Tibial nerve (tissue), 4 donors: Measurements from ENCODE around the gene PAPOLG. TPM values are rescaled to one million over a fixed set of nuclear protein-coding genes. Genes with fewer than 3 reads are reported as not detected.

ENCODE experiments used
- DNase-seq, 2 donors: peaks; one replicate each; pipeline ENCODE4 v3.0.0-alpha.2; 2019; ENCODE audit warnings: low spot score in 2 of 2
- H3K27ac ChIP-seq, 4 donors: fragments of 200-600 bp; sonication (generic) in 3 of 4; one replicate each; pipeline ENCODE4 v1.5.1; 2017 to 2019; ENCODE audit warnings: mild to moderate bottlenecking in 1 of 4
- H3K27me3 ChIP-seq, 2 donors: fragments of 200-600 bp; sonication (generic) in 1 of 2; one replicate each; pipeline versions ENCODE4 v1.5.1 to v1.6.0; 2017 to 2019
- H3K36me3 ChIP-seq, 3 donors: fragments of 200-600 bp; sonication (generic); one replicate each; pipeline ENCODE4 v1.5.1; 2018 to 2019
- H3K4me1 ChIP-seq, 4 donors: fragments of 200-600 bp; sonication (generic) in 3 of 4; one replicate each; pipeline ENCODE4 v1.5.1; 2017 to 2019
- H3K4me3 ChIP-seq, 4 donors: fragments of 200-600 bp; sonication (generic) in 3 of 4; one replicate each; pipeline ENCODE4 v1.5.1; 2017 to 2019; ENCODE audit warnings: mild to moderate bottlenecking in 1 of 4, moderate library complexity in 1 of 4
- H3K9me3 ChIP-seq, 4 donors: fragments of 200-600 bp; sonication (generic) in 3 of 4; one replicate each; pipeline ENCODE4 v1.5.1; 2017 to 2019
- EP300 ChIP-seq, 2 donors: sonication (generic); formaldehyde crosslinking; IDR thresholded peaks; one replicate each; pipeline ENCODE4 v1.6.1; 2017; ENCODE audit warnings: antibody characterized with exemption in 2 of 2, mild to moderate bottlenecking in 1 of 2
- POLR2A ChIP-seq, 2 donors: fragments of 450-650 bp; IDR thresholded peaks; one replicate each; pipeline ENCODE4 v1.6.1; 2017; ENCODE audit warnings: antibody characterized with exemption in 2 of 2, mild to moderate bottlenecking in 2 of 2, moderate library complexity in 2 of 2
- WGBS, 2 donors: methylation state at CpG; one replicate each; pipeline ENCODE4 v1.1.5; 2018; 5-methylcytosine and 5-hydroxymethylcytosine counted together
- total RNA-seq, 4 donors: library from RNA; depleted of rRNA; stranded (reverse); fragments of >200 nt; gene quantifications; one replicate each; pipeline ENCODE4 v1.1.0, GENCODE V29; 2016
- TF ChIP-seq, protein P1 (sequence below), 5 experiments: fragments of 200-600 bp in 3 of 5; fragments of 450-650 bp in 2 of 5; sonication (generic) in 3 of 5; IDR thresholded peaks; one replicate each; pipeline ENCODE4 v1.5.1; 2016 to 2019; ENCODE audit warnings: antibody characterized with exemption in 5 of 5, mild to moderate bottlenecking in 3 of 5, moderate library complexity in 2 of 5

The PAPOLG gene
- total RNA-seq, 4 donors from 2014 or later = 12.9 to 18.4 (median 14.8) TPM

DNA sequence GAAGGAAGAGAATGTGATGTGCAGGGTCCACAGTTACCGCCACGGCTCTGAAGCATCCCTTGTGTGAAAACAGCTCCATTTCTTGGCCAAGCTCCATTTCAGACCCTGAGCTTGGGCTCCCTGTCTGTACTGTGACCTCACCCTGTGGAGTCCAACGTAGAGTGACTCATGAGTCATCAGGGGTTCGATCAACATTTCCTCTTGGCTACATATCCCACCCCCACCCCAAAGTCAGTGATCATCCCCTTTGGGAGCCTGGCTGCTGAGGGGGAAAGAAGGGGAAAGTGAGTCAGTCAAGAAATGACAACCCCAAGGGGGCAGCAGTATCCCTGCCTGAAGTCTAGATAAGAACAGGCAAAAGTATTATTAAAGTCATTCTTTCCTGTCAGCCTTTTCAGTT lies 62.2 kb downstream of the PAPOLG start:
- DNase-seq = no peak
- no peaks in the 10 kb centered on the region for H3K9me3 ChIP-seq
- no peak overlapping the region for H3K4me3 ChIP-seq
- no peaks in the 10 kb centered on the region for H3K36me3 ChIP-seq
- WGBS, 2 donors = 46 to 47% methylated on average over 4 of the region's 4 CpGs
- H3K27me3 ChIP-seq = no peaks in the 10 kb centered on the region
- H3K27ac ChIP-seq = no peak overlapping the region
- no peaks in the 10 kb centered on the region for H3K4me1 ChIP-seq
- no peak for TF ChIP-seq POLR2A (IDR thresholded peaks at IDR 0.05)
- TF ChIP-seq EP300 (IDR thresholded peaks at IDR 0.05) = no peak
- TF ChIP-seq, protein P1, sequence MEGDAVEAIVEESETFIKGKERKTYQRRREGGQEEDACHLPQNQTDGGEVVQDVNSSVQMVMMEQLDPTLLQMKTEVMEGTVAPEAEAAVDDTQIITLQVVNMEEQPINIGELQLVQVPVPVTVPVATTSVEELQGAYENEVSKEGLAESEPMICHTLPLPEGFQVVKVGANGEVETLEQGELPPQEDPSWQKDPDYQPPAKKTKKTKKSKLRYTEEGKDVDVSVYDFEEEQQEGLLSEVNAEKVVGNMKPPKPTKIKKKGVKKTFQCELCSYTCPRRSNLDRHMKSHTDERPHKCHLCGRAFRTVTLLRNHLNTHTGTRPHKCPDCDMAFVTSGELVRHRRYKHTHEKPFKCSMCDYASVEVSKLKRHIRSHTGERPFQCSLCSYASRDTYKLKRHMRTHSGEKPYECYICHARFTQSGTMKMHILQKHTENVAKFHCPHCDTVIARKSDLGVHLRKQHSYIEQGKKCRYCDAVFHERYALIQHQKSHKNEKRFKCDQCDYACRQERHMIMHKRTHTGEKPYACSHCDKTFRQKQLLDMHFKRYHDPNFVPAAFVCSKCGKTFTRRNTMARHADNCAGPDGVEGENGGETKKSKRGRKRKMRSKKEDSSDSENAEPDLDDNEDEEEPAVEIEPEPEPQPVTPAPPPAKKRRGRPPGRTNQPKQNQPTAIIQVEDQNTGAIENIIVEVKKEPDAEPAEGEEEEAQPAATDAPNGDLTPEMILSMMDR (IDR thresholded peaks at IDR 0.05) = no peak

DNA sequence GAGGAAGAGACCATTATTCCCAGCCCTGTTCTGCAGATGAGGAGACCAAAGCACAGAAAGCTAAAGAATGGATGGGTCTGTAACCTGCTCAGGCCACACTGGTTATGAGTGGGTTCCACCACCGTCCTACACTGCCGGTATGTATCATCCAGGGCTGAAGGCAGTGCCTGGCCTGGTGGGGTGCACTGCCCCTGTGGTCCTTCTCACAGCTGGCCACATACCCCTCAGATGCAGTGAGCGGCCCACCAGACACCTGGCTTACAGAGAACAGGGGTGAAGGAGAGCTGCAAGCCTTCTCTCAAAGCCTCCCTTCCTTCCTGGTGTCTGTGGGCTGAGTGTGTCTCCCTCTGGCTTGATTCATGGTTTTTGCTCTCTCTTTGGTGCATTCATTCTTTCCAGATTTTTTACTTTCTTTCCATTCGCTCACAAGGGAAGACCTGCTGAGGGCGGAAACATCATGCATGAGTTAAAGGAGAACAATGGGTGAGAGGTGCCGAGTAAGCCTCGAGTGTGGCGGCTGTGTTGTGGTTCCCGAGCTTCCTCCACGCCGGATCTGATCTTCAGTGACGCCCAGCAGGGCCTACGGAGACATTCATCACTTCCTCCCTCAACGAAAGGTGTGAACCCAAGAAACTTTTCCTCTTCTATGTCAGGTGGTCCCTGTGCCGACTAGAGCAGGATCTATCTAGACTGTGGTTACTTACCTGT lies 63.2 kb downstream of the PAPOLG start:
- 74 to 80% methylated on average over 15 of the region's 15 CpGs for WGBS, 2 donors
- Histone ChIP-seq H3K27me3 (no peaks in the 10 kb centered on the region), H3K36me3 (no peaks in the 10 kb centered on the region), H3K4me3 (no peak overlapping the region), H3K4me1 (no peaks in the 10 kb centered on the region), H3K27ac (peak overlapping the region in 1 of 4 donors; percentile 26), H3K9me3 (no peaks in the 10 kb centered on the region)
- TF ChIP-seq, protein P1 (IDR thresholded peaks at IDR 0.05) = no peak
- TF ChIP-seq EP300 (IDR thresholded peaks at IDR 0.05) (no peak), POLR2A (IDR thresholded peaks at IDR 0.05) (no peak)
- no peak for DNase-seq

DNA sequence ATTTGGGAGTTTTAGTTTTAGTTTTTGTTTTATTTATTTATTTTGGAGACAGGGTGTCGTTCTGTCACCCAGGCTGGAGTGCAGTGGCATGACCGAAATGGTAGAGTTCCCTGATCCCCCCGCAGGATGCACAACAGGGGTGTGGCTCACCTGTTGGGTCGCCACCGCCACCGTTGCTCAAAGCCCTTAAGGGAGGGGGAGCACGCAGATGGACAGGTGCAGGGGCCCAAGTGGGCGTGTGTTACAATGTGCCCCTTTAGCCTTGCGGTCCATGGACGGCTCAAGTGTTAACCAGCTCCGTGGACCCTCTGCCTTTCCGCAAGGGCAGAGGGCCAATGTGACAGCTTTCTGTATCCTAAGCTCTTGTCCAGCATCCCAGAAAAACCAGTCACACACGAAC lies 63.9 kb downstream of the PAPOLG start:
- WGBS, 2 donors = 86 to 90% methylated on average over 13 of the region's 13 CpGs
- H3K4me3 ChIP-seq = no peak overlapping the region
- H3K36me3 ChIP-seq = no peaks in the 10 kb centered on the region
- H3K27ac ChIP-seq = no peak overlapping the region
- no peaks in the 10 kb centered on the region for H3K4me1 ChIP-seq
- no peaks in the 10 kb centered on the region for H3K9me3 ChIP-seq
- no peak for DNase-seq
- TF ChIP-seq, protein P1 (IDR thresholded peaks at IDR 0.05) = no peak
- TF ChIP-seq POLR2A (IDR thresholded peaks at IDR 0.05) = no peak
- TF ChIP-seq EP300 (IDR thresholded peaks at IDR 0.05) = no peak
- no peaks in the 10 kb centered on the region for H3K27me3 ChIP-seq

DNA sequence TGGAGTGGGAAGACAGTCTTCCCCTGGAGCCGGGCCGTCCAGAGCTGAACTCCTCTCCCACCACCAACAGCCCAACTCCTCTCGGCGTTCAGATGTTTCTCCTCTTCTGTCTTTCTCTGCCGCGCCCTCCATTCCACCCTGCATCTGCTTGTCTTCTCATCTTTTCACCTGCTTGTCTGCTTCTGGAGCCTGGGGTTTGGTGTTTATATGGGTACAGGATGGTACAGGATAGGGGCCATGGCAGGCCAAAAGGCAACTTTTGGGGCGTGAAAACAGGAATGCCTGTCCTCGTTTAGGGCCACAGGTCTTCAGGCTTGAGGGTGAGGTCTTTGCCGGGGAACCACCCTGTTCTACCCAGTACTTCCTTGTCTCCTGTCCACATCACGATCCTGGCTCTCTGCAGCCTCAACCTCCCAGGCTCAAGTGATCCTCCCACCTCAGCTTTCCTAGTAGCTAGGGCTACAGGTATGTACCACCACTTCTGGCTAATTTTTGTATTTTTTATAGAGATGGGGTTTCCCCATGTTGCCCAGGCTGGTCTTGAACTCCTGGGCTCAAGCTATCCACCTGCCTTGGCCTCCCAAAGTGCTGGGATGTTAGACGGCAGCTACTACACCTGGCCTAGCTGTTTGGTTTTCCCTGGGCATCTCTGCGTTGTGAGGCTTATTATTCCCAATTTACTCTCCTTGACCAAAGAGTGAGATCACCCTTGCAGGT lies 64.5 kb downstream of the PAPOLG start:
- Histone ChIP-seq H3K4me1 (no peaks in the 10 kb centered on the region), H3K36me3 (no peaks in the 10 kb centered on the region), H3K27ac (no peak overlapping the region), H3K4me3 (no peak overlapping the region), H3K27me3 (no peaks in the 10 kb centered on the region), H3K9me3 (no peaks in the 10 kb centered on the region)
- TF ChIP-seq, protein P1 (IDR thresholded peaks at IDR 0.05) = no peak
- TF ChIP-seq EP300 (IDR thresholded peaks at IDR 0.05) (no peak), POLR2A (IDR thresholded peaks at IDR 0.05) (no peak)
- no peak for DNase-seq
- WGBS, 2 donors = 91 to 93% methylated on average over 12 of the region's 12 CpGs

DNA sequence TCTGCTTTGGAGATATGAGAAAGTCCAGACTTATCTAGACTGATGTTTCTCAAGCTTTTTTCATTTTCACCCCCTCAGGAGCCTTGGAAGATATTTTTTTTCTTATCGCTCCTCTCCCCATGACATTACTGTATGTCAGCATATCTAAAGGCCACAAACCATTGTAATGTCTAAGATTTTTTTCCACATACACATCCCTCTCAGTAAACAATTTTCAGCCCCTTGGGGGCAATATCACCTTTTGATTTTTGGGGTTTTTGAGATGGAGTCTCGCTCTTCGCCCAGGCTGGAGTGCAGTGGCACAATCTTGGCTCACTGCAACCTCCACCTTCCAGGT lies 65.0 kb downstream of the PAPOLG start:
- H3K4me1 ChIP-seq = no peaks in the 10 kb centered on the region
- WGBS, 2 donors = 93 to 95% methylated on average over 3 of the region's 3 CpGs
- TF ChIP-seq POLR2A (IDR thresholded peaks at IDR 0.05) = no peak
- TF ChIP-seq EP300 (IDR thresholded peaks at IDR 0.05) = no peak
- TF ChIP-seq, protein P1 (IDR thresholded peaks at IDR 0.05) = no peak
- no peaks in the 10 kb centered on the region for H3K9me3 ChIP-seq
- no peaks in the 10 kb centered on the region for H3K27me3 ChIP-seq
- no peaks in the 10 kb centered on the region for H3K36me3 ChIP-seq
- no peak for DNase-seq
- H3K4me3 ChIP-seq = no peak overlapping the region
- H3K27ac ChIP-seq = no peak overlapping the region
